Left lung (tissue), 10 donors: Measurements from ENCODE around the gene FHL1. TPM values are rescaled to one million over a fixed set of nuclear protein-coding genes. Genes with fewer than 3 reads are reported as not detected.
"Not testable (repeated sequence)": the region's sequence is repeated elsewhere in the genome, so short reads cannot be mapped to it uniquely, and the experiment has no call there.

ENCODE experiments used
- ATAC-seq: fragments of 200-7000 bp; cut with Tn5 transposase; one replicate; pipeline ENCODE4 v1.9.1; 2020; ENCODE audit warnings: moderate library complexity
- DNase-seq, 4 donors: peaks; one replicate each; pipeline ENCODE4 v3.0.0-alpha.2; 2013 to 2020
- H3K27ac ChIP-seq, 2 donors: fragments of 200-600 bp; sonication (generic) in 1 of 2; one replicate each; pipeline versions ENCODE4 v1.5.0 to v1.8.0; 2020 to 2021
- H3K27me3 ChIP-seq, 2 donors: fragments of 200-600 bp; sonication (generic) in 1 of 2; one replicate each; pipeline versions ENCODE4 v1.5.0 to v1.8.0; 2020 to 2021
- H3K36me3 ChIP-seq, 2 donors: fragments of 200-600 bp; sonication (generic) in 1 of 2; one replicate each; pipeline versions ENCODE4 v1.5.0 to v1.8.0; 2020 to 2021
- H3K4me1 ChIP-seq, 2 donors: fragments of 200-600 bp; one replicate each; pipeline ENCODE4 v1.8.0; 2021
- H3K4me3 ChIP-seq, 2 donors: fragments of 200-600 bp; sonication (generic) in 1 of 2; one replicate each; pipeline versions ENCODE4 v1.5.0 to v1.8.0; 2020 to 2021; ENCODE audit warnings: mild to moderate bottlenecking in 1 of 2
- H3K9me3 ChIP-seq, 2 donors: fragments of 200-600 bp; sonication (generic) in 1 of 2; one replicate each; pipeline versions ENCODE4 v1.5.0 to v1.8.0; 2020 to 2021
- intact Hi-C, 2 donors: fragments of 100-400 bp; cut with DNase I; formaldehyde crosslinking; loops; one replicate each; pipeline versions ENCODE4 v1.11.2 to v1.14.2; 2022
- polyA plus RNA-seq, 6 donors: library from polyadenylated mRNA; unstranded; fragments of 120-200 nt; gene quantifications; one replicate each; pipeline ENCODE4 v1.2.1, GENCODE V29; 2013; ENCODE audit not compliant: insufficient read length in 6 of 6
- total RNA-seq, 2 donors: library from RNA; stranded (reverse); fragmentation: NEBNext Ultra II Directional; extraction: Animal tissue kit (Norgen Biotek cat#: 25700); gene quantifications; one replicate each; pipeline ENCODE4 v1.2.1, GENCODE V29; 2021
- TF ChIP-seq, protein P1 (sequence below), 2 donors: fragments of 200-600 bp; sonication (generic) in 1 of 2; IDR thresholded peaks; one replicate each; pipeline versions ENCODE4 v1.5.0 to v1.8.0; 2021; ENCODE audit warnings: antibody characterized with exemption in 2 of 2
- donor health status: DM: no; HTN: yes; CAD: no.
- donor health status: DM: no; HTN: no; CAD: no.

The FHL1 gene
- total and polyA plus RNA-seq, 8 donors, result 118 to 276 (median 249) TPM

DNA sequence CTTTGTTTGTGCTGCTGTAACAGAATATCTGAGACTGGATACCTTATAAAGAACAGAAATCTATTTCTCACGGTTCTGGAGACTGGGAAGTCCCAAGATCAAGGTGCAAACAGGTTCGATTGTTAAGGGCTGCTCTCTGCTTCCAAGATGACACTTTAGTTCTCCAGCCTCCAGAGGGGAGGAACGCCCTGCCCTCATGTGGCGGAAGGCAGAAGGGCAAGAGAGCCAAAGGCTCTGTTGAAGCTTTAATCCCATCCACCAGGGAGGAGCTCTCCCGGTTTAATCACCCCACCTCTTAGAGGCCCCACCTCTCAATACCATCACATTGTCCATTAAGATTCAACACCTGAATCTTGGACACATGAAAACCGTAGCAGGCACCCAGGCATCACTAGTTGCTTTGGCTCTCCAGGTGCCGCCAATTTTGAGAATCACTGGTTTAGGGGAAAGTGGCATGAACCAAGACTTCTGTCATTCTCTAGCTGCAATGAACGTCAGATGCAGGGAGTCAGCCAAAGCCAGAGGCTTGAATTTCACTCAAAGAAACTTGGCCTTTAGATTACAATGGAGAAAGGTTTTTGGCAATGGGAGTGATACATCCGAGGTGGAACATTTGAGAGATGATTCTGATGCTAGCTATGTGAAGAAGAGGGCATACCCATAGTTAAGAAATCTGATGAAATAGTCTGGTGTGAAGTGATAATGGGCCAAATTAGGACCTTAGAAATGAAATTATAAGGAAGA is 15.7 kb downstream of the FHL1 start:
- no peak overlapping the region for H3K4me3 ChIP-seq
- DNase-seq (no peak), ATAC-seq (peak; percentile 84)
- TF ChIP-seq, protein P1, sequence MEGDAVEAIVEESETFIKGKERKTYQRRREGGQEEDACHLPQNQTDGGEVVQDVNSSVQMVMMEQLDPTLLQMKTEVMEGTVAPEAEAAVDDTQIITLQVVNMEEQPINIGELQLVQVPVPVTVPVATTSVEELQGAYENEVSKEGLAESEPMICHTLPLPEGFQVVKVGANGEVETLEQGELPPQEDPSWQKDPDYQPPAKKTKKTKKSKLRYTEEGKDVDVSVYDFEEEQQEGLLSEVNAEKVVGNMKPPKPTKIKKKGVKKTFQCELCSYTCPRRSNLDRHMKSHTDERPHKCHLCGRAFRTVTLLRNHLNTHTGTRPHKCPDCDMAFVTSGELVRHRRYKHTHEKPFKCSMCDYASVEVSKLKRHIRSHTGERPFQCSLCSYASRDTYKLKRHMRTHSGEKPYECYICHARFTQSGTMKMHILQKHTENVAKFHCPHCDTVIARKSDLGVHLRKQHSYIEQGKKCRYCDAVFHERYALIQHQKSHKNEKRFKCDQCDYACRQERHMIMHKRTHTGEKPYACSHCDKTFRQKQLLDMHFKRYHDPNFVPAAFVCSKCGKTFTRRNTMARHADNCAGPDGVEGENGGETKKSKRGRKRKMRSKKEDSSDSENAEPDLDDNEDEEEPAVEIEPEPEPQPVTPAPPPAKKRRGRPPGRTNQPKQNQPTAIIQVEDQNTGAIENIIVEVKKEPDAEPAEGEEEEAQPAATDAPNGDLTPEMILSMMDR (IDR thresholded peaks at IDR 0.05), result peak; percentile 46 to 50
- no peaks in the 10 kb centered on the region for H3K4me1 ChIP-seq
- H3K27me3 ChIP-seq, result no peaks in the 10 kb centered on the region
- intact Hi-C loops, result no loop called here
- no peaks in the 10 kb centered on the region for H3K36me3 ChIP-seq
- no peak overlapping the region for H3K27ac ChIP-seq
- H3K9me3 ChIP-seq, result no peaks in the 10 kb centered on the region

- DNase-seq (no peak), ATAC-seq (no peak)
- H3K27ac ChIP-seq, result no peak overlapping the region
- H3K4me1 ChIP-seq, result no peaks in the 10 kb centered on the region
- intact Hi-C loops, result no loop called here
- no peaks in the 10 kb centered on the region for H3K9me3 ChIP-seq
- H3K4me3 ChIP-seq, result no peak overlapping the region
- no peaks in the 10 kb centered on the region for H3K27me3 ChIP-seq
- no peaks in the 10 kb centered on the region for H3K36me3 ChIP-seq
- TF ChIP-seq, protein P1 (IDR thresholded peaks at IDR 0.05), result no peak
These were observed 16.4 kb downstream of the FHL1 start for GRCh38 chrX:136163689-136164088.

DNA sequence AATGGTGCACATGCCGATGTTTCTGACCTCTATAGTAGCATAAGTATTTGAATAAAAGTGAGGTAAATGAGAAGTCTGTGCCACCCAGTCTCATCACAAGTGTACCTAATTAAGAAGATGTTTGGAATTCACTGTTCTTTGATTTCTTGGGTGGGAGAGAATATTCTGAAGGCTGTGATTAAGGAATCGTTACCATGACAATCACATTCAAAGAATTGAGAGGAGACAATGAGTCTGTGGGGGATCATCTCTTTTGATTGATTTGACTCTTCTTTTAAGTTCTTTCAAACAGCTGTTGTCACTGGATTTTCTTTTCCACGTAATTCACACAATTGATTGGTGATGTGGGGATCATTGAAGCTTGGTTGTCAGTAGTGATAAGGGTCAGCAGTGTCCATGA is 18.1 kb downstream of the FHL1 start:
- intact Hi-C loops, result no loop called here
- Histone ChIP-seq H3K27ac (no peak overlapping the region), H3K36me3 (no peaks in the 10 kb centered on the region), H3K27me3 (no peaks in the 10 kb centered on the region), H3K9me3 (no peaks in the 10 kb centered on the region), H3K4me1 (no peaks in the 10 kb centered on the region), H3K4me3 (no peak overlapping the region)
- ATAC-seq (no peak), DNase-seq (no peak)
- TF ChIP-seq, protein P1 (IDR thresholded peaks at IDR 0.05), result no peak

GRCh38 chrX:136166221-136166855 is 19.0 kb downstream of the FHL1 start:
- no peaks in the 10 kb centered on the region for H3K9me3 ChIP-seq
- no peak overlapping the region for H3K27ac ChIP-seq
- H3K27me3 ChIP-seq, result peaks cover 0 to 2% of the 10 kb centered on the region in 2 donors
- ATAC-seq, result peak; percentile 42
- TF ChIP-seq, protein P1 (IDR thresholded peaks at IDR 0.05), result no peak
- H3K4me1 ChIP-seq, result no peaks in the 10 kb centered on the region
- no peak for DNase-seq
- H3K4me3 ChIP-seq, result no peak overlapping the region
- intact Hi-C loops, result no loop called here
- no peaks in the 10 kb centered on the region for H3K36me3 ChIP-seq

DNA sequence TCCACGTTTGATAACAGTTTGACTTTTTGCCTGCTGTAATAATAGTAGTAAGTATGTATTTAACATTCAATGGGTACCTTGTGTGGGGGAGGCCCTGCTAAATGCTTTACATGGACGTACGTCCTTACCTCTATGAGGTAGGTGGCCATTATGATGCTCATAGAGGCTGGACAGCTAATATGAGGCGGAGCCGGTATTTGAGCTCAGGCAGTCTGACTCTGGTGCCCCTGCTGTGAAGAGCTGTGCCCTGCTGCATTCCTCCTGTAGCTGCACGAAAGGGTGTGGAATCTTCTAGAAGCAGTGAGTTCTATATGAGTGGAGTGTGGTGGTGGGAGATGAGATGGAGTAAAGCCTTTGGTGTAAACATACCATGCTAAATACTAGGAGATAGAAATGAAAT is 20.7 kb downstream of the FHL1 start:
- H3K36me3 ChIP-seq, H3K27me3 ChIP-seq, H3K9me3 ChIP-seq, H3K27ac ChIP-seq, intact Hi-C loops, H3K4me3 ChIP-seq, DNase-seq, H3K4me1 ChIP-seq, ATAC-seq: not testable (repeated sequence)
